NK-92 (cell line): ENCODE measurements around the gene BMPR1A.

Experiments used
- DNase-seq: peaks from one replicate; lab custom pipeline; 2025; ENCODE audit not compliant: unreplicated experiment; lab: John Stamatoyannopoulos, UW

The BMPR1A gene

DNA sequence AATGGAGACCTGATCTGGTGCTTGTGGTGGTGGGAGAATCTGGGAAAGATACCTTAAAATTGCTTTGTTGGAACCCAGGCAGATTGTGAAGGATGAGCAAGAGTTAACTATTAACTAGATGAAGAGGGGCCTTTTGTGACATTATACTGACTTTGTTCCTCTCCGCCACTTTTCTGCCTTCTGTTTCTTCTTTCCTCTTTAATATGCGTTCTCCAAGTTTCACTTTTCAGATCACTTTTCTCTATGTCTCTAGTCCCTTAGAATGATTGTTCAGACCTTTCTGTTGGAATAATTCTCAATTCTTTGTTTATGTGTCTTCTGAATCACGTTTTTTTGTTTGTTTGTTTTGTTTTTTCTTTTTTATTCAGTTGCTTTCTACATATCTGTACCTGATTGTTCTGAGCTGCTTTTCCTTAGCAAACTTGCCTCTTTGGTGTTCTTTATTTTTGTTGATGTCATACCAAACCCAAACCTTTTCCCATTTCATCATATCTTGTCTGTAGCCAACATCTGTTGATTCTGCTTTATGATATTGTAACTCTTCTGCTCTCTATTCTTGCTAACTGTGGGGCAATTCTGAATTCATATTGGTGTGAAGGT, 2.8 kb downstream of the BMPR1A start:
- DNase-seq: no peak

DNA sequence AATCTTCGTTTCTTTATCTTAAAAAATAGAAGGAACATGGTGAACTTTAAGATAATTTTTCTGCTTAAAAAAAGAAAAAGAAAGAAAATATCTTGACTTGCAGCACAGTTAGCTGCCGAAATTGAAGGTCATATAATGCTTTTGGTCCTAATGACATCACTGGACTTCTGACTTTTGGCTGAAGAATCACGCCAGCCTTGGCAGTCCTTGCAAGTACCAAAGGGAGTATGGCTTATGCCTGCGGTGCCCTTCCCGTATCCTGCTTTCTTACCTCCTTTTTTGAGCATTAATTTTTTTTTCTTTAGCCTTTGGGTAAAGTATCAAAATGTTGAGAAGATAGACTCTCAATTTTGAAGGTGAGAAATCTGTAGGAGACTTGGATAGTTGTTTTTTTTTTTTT, 7.0 kb downstream of the BMPR1A start:
- no peak for DNase-seq

DNA sequence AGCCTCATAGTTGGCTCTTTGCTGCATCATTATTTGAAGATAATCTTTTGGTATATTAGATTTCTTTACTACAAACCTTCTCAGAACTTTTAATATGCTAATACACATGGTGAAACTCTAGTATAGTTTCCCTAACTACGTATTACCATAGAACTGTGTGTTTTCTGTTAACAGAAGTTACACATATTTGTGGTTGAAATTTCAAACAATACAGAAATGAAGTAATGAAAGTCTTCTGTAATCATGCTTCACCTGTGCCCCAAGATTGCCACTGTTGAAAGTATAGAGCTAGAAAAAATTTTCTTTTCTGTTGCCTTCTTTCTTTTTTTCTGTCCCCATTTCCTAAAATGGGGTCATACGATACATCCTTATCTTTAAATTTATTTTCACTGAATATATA, 9.1 kb downstream of the BMPR1A start:
- no peak for DNase-seq

DNA sequence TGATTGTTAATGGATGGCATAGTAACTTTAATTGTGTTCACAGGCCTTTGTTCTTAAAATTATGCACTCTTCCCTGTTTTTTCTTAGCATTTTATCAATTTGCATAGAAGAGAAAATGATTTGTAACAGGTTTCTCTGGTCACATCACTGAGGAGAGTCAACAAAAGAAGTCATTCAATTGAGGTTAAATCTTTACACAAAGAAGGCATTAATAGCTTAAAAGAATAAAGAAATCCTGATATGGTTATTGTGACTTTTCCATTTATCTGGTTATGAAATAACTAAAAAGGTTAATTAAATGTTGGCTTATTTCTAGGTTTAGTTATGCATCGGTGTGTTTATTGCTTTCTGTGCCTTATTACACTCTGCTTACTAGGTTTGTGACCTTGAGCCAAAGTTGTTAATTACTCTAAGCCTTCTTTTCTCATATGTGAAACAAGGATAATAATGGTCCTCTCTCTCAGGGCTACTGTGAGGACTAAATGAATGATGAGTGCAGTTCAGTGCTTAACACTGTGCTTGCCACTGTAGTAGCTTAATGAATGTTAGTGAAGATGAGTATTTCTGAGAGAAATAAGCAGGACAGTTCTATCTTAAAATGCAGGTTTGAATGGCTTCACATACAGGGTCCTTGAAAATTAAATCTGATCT, 12.1 kb downstream of the BMPR1A start:
- DNase-seq: no peak

DNA sequence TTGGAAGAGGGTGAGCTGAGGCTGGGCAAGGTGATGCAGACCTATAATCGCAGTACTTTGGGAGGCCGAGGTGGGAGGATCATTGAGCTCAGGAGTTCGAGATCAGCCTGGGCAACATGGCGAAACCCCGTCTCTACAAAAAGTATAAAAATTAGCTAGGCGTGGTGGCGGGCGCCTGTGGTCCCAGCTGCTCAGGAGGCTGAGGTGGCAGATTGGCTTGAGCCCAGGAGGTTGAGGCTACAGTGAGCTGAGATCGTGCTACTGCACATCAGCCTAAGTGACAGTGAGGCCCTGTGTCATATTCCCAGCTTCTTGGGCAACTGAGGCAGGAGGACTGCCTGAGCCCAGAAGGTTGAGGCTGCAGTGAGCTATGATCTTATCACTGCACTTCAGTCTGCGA, 13.6 kb downstream of the BMPR1A start:
- DNase-seq: no peak

DNA sequence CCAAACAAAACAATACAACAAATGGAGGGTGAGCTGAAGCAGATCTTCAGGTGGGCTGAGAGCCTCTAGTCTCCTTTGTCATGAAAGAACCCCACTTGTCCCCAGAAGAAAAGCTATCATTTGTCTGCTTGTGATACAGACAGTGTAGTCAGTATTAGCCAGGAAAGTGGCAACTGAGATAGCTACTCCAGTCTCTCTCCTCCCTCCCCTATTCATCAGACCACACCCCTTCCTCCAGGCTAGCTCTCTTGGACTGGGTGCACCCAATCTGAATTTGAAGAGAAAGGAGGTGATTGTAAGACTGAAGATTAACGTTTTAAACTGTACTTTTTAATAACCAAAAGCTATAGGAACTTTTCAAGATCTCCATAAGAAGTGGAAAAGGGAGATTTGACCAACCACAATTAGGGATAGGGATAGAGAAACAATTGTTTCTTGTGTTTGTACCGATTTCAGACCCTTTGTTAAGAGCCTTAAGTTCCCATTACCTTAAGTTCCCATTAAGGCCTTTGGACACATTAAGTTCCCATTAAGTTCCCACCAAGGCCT, 14.1 kb downstream of the BMPR1A start:
- DNase-seq: no peak

DNA sequence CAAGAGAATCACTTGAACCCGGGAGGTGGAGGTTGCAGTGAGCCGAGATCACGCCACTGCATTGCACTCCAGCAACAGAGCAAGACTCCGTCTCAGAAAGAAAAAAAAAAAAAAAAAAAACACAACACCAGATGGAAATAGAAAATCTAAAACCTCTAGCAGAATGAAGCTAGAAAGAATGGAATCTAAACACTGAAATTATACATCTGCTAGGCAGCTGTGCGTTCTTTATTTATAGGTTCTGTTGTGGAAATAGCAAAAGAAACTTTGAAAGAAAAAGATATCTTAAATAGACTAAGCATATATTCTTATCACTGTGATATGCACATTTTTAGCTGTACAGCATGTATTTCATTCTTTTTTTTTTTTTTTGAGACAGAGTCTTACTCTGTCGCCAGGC, 17.1 kb downstream of the BMPR1A start:
- no peak for DNase-seq

DNA sequence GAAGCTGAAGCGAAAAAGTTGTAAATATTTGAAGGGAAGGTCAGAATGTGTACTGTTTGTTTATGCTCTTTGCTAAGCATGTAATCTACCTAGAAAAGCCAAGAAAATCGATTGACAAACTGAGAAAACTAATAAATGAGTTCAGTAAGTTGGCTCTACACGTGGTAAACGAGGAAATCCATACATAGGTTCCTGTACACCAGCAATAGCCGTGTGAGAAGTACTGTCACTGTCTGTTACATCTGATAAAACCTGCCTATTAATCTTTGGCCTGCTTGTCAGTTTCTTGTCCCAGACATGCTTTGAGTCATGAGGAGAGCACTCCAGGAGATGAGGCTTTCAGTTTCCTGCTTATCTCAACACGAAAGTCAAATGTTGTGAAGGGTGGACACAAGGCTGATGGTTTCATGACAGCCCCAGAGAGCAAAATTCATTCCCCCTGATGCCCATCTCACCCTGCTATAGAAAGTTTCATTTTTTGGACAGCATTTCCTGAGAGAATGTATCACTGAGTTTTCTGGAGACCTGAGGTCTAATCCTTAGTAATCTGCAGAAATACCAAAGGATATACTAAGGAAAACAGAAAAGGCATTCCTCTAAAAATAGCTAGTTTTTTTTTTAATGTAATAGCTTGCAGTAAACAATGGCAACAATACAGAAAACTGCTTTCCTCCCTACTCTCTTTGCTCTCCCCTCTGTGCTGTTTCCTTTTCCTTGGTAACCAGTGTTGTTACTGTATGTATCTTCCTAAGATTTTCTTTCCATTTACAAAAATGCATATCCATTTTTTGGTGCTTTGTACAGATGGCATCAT, 18.8 kb downstream of the BMPR1A start:
- DNase-seq: no peak

DNA sequence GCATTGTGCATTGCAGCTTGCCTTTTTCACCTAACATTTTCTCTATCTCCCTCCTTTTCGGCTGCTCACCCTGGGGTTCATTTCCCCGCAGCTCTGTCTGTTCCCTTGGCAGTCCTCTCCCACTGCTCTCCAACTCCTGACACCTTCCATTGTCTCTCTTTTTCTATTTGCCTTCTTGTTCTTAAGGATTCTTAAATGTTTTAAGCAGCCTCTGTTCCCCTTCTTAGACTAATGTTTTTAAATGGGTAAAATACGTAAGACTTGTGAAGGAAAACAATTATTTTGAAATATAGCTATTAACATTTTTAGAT, 19.4 kb downstream of the BMPR1A start:
- DNase-seq: no peak

DNA sequence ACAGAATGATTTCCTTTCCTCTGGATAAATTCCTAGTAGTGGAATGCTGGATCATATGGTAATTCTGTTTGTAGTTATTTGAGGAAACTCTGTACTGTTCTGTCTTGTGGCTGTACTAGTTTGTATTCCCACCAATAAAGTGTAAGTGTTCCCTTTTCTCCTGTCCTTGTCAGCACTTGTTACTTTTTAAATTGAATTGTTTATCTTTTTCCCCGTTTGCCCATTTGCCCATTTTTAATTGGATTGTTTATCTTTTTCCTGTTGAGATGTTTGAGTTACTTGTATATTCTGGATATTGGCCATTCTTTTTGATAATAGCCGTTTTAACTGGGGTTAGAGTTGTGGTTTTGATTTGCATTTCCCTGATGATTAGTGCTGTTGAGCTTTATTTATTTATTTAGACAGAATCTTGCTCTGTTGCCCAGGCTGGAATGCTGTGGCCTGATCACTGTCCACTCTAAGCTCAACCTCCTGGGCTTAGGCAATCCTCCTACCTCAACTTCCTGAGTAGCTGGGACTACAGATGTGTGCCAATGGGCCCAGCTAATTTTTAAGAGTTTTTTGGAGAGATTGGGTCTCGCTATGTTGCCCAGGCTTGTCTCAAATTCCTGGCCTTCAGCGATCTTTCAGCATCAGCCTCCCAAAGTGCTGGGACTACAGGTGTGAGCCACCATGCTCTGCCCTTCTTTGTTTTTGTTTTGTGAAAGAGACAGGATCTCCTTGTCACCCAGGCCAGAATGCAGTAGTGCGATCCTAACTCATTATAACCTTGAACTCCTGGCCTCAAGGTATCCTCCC, 23.0 kb downstream of the BMPR1A start:
- no peak for DNase-seq

DNA sequence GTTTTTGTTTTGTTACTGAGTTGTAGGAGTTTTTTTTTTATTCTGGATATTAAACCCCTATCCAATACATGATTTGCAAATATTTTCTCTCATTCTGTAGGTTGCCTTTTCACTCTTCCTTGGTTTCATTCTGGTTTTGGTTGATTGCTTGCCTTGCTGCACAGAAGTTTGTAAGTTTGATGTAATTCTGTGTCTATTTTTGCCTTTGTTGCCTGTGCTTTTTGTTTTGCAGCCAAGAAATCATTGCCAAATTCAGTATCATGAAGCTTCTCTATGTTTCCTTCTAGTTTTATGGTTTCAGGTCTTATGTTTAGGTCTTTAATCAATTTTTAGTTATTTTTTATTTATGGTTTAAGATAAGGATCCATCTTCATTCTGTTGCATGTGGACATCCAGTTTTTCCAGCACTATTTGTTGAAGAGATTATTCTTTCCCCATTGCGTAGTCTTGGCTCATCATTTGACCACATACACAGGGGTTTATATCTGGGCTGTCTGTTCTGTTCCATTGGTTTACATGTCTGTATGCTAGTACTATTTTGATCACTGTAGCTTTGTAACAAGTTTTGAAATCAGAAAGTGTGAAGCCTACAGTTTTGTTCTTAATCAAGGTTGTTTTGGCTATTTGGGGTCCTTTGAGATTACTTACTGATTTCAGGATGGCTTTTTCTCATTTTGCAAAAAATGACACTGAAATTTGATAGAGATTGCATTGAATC, 26.4 kb downstream of the BMPR1A start:
- DNase-seq: no peak

DNA sequence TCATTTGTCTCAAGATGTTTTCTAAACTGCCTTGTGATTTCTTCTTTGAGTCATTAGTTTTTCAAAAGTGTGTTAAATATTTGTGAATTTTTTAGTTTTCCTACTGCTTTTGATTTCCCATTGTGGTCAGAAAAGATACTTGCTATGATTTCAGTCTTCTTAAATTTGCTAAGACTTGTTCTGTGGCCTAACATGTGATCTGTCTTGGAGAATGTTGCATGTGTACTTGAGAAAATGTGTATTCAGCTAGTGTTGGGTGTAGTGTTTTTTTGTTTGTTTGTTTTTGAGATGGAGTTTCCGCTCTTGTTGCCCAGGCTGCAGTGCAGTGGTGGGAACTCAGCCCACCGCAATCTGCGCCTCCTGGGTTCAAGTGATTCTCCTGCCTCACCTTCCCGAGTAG, 28.6 kb downstream of the BMPR1A start:
- no peak for DNase-seq

DNA sequence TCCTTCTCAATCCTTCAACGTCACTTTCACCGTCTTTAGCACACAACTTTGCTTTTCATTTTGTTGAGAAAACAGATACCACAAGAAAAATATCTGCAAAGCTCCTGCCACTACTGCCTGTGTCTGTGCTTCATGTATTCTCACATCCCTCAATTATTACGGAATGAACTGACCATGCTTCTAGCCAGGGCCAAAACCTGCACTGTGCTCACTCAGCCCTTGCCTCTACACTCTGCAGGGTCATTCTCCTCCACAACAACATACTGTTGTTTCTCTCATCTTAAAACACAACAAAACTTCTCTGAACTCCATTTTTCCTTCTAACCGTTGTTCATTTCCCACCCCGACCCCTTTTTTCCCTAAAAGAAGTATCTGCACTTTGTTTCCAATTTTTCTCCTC, 29.5 kb downstream of the BMPR1A start:
- DNase-seq: no peak

DNA sequence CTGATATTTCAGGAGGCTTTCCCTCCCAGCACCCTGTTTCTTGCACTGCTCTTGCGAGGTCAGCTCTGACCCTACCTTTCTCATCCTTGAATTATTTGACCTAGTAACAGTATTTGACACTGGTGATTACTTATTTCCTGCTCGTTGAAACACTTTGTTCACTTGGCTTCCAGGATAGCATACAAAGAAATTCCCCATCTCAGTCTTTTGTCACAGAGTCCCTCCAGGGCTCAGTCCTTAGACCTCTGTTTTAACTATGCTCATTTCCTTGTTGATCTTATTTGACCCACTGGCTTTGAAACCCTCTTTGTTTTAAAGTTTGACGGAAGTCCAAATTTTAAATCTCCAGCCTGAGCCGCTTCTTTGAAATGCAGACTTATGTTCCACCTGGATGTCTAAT, 29.9 kb downstream of the BMPR1A start:
- DNase-seq: no peak

DNA sequence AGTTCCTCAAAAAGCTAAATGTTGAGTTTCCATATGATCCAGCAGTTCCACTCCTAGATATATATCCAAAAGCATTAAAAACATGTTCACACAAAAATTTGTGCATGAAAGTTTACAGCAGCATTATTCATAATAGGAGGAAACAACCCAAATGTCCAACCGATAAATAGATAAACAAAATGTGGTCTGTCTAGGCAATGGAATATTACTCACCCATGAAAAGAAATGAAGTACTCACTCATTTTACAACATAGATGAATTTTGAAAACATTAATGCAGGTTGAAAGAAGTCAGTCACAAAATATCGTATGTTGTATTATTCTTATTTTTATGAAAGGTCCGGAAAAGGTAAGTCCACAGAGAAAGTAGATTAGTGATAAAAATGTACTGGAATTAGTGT, 34.0 kb downstream of the BMPR1A start:
- no peak for DNase-seq

DNA sequence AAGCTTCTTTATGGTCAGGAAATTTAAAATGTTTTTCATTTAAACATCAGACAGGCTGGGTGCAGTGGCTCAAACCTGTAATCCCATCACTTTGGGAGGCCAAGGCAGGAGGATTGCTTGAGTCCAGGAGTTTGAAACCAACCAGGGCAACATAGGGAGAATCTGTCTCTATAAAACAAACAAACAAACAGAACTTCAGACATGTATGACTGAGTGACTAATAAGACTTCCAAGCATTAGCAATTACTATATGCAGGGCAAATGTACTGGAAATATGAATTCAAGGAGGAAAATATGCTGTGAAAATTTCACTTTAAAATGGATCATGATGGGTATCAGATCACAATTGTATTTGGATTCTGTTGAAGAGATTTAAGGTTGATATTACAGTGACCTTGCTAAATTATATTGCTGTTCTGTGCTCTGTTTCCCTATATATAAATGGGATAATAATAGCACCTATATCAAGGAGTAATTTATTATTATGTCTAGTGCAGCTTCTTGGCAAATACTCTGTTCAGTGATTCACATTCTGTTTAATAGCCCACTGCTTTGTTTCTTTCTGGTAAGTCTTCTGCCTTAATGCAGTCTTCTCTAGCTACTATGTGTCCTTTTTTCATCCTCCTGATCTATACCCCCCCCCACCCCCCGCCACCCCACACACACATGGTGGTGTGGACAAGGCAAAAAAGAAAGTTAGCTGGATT, 36.2 kb downstream of the BMPR1A start:
- no peak for DNase-seq

DNA sequence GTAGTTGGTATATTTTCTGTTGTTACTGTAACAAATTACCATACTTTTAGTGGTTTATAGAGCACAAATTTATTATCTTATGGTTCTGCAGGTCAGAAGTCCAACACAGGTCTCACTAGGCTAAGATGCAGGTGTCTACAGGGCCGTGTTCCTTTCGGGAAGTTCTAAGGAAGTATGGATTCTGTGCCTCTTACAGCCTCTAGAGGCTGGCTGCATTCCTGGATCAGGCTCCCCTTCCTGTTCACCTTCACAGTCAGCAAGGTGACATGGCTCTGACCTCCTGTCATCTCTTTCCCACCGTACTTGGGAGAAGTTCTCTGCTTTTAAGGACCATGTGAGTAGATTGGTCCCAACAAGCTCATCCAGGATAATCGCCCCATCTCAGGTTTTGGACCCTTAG, 37.3 kb downstream of the BMPR1A start:
- no peak for DNase-seq

DNA sequence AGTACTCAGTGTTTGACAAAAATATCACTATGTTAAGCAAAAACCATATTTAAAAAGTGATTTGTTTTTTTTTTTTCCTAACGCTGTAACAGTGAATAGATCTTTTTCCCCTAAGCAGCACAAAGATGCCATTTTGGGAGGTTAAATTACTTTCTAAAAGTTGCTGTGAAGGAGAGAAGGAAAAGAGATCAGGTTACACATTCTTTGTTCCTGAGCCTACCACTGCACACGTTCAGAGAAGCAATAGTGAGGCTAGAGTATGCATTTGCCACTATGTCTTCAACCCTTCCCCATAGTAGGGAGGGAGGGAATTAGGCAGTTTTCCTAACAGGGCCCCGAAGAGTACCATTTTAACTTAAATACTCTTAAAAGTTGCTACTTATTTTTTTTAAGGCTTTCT, 38.9 kb downstream of the BMPR1A start:
- no peak for DNase-seq

DNA sequence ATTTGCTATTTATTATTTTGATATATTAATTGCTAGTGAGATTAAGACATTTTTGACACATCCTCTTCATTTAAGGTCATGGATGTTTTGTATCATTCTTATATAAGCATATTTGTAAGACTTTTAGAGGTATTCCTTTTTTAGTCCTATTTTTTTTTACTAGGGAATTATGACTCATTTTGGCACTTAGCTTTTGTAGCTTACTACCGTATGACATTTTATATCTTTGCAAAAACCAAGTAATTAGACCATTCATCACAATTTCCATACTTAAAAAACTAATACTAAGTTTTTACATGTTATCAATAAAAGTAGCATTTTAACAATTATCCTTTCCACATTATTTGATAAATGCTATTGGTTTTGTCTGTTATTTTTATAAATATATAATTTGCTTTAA, 41.6 kb downstream of the BMPR1A start:
- DNase-seq: no peak

DNA sequence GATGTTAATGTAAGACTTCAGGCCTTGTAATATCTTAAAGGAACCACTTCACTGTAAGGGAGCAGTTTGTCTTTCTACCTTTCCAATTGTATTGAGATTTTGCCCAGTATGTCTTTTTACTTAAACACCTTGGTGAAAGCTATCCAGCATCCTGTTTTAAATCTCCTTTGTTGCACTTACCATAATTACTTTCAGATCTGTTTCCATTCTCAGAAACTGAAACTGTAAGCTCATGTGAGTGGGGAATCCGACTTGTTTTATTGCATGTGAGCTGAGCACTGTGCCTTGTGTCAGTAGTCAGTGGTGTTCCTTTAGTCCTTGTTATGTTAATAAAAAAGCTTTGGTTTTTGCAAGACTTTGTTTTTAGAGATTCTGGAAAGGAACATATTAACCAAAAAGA, 42.2 kb downstream of the BMPR1A start:
- no peak for DNase-seq
